Activated CD4-positive, CD25-positive, alpha-beta regulatory T cell (primary cell): ENCODE results near the gene EXOC4.
"Not testable (repeated sequence)": the region's sequence is repeated elsewhere in the genome, so short reads cannot be mapped to it uniquely, and the experiment has no call there.

ENCODE experiments used
- DNase-seq, 4 experiments: peaks; one replicate each; lab custom pipeline; 2025; lab: John Stamatoyannopoulos, UW

Gene EXOC4

GRCh38 chr7:133275446-133276095 lies 22.7 kb downstream of the EXOC4 start:
- no peak for DNase-seq

GRCh38 chr7:133278975-133279374 lies 26.1 kb downstream of the EXOC4 start:
- not testable (repeated sequence) for DNase-seq

- no peak for DNase-seq
Measured at GRCh38 chr7:133282094-133282493, 29.2 kb downstream of the EXOC4 start.

- DNase-seq: no peak
Measured at GRCh38 chr7:133284092-133284491, 31.2 kb downstream of the EXOC4 start.

- DNase-seq: no peak
Measured at GRCh38 chr7:133288970-133289369, 36.1 kb downstream of the EXOC4 start.

- DNase-seq: no peak
Measured at GRCh38 chr7:133290041-133290440, 37.2 kb downstream of the EXOC4 start.

- DNase-seq: no peak
Measured at GRCh38 chr7:133290676-133291333, 37.9 kb downstream of the EXOC4 start.

GRCh38 chr7:133292631-133293030 lies 39.8 kb downstream of the EXOC4 start:
- no peak for DNase-seq

- no peak for DNase-seq
Measured at GRCh38 chr7:133293384-133294160, 40.7 kb downstream of the EXOC4 start.

- no peak for DNase-seq
Measured at GRCh38 chr7:133294234-133294633, 41.4 kb downstream of the EXOC4 start.

GRCh38 chr7:133295484-133295883 lies 42.6 kb downstream of the EXOC4 start:
- no peak for DNase-seq

- no peak for DNase-seq
Measured at GRCh38 chr7:133297093-133297492, 44.2 kb downstream of the EXOC4 start.

- no peak for DNase-seq
Measured at GRCh38 chr7:133298080-133298479, 45.2 kb downstream of the EXOC4 start.

- no peak for DNase-seq
Measured at GRCh38 chr7:133299676-133300075, 46.8 kb downstream of the EXOC4 start.

- DNase-seq: no peak
Measured at GRCh38 chr7:133300088-133300487, 47.2 kb downstream of the EXOC4 start.

- DNase-seq: no peak
Measured at GRCh38 chr7:133300811-133301210, 47.9 kb downstream of the EXOC4 start.

- no peak for DNase-seq
Measured at GRCh38 chr7:133301444-133301843, 48.6 kb downstream of the EXOC4 start.

GRCh38 chr7:133303372-133303771 lies 50.5 kb downstream of the EXOC4 start:
- no peak for DNase-seq

GRCh38 chr7:133303931-133304330 lies 51.1 kb downstream of the EXOC4 start:
- no peak for DNase-seq

- DNase-seq: no peak
Measured at GRCh38 chr7:133309333-133309732, 56.5 kb downstream of the EXOC4 start.

- no peak for DNase-seq
Measured at GRCh38 chr7:133310232-133310862, 57.5 kb downstream of the EXOC4 start.

GRCh38 chr7:133313575-133313974 lies 60.7 kb downstream of the EXOC4 start:
- no peak for DNase-seq

- DNase-seq: no peak
Measured at GRCh38 chr7:133314084-133314483, 61.2 kb downstream of the EXOC4 start.
